GM19328 (cell line): ENCODE results near the gene EPS8L2.
"Not testable (repeated sequence)": the region's sequence is repeated elsewhere in the genome, so short reads cannot be mapped to it uniquely, and the experiment has no call there.

Source experiments
- ATAC-seq: cut with Tn5 transposase; IDR thresholded peaks from one replicate; pipeline ENCODE4 v1.9.1; 2021; ENCODE audit warnings: mild to moderate bottlenecking, moderate library complexity; ENCODE audit not compliant: unreplicated experiment

The EPS8L2 gene

DNA sequence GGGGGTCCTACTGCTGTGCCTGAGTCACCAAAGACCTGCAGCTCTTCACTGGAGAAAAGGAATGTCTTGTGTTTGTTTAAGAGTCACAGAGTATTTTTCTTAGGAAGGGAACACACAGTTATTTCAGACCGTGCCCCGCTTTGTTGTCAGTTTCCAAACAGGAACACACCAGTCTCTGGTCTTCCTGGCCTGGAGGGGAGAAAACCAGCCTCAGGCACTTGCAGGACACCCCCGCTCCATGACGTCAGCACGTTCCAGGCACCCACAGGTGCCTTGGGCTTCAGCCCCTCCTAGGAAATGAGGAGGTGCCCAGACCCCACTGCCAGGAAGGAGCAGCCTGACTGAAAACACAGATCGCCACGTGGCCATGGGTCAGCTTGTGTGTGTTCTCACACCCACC, 16.4 kb upstream of the EPS8L2 start:
- no peak for ATAC-seq

DNA sequence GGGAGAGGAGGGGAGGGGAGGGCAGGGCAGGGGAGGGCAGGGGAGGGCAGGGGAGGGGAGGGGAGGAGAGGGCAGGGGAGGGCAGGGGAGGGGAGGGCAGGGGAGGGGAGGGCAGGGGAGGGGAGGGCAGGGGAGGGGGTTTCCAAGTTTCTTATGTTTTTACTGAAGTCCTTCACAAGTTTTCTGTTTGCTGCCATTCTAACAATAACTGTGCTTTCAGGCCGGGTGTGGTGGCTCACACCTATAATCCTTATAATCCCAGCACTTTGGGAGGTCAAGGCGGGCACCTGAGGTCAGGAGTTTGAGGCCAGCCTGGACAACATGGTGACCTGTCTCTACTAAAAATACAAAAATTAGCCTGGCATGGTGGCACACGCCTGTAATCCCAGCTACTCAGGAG, 15.8 kb upstream of the EPS8L2 start:
- ATAC-seq, result not testable (repeated sequence)

DNA sequence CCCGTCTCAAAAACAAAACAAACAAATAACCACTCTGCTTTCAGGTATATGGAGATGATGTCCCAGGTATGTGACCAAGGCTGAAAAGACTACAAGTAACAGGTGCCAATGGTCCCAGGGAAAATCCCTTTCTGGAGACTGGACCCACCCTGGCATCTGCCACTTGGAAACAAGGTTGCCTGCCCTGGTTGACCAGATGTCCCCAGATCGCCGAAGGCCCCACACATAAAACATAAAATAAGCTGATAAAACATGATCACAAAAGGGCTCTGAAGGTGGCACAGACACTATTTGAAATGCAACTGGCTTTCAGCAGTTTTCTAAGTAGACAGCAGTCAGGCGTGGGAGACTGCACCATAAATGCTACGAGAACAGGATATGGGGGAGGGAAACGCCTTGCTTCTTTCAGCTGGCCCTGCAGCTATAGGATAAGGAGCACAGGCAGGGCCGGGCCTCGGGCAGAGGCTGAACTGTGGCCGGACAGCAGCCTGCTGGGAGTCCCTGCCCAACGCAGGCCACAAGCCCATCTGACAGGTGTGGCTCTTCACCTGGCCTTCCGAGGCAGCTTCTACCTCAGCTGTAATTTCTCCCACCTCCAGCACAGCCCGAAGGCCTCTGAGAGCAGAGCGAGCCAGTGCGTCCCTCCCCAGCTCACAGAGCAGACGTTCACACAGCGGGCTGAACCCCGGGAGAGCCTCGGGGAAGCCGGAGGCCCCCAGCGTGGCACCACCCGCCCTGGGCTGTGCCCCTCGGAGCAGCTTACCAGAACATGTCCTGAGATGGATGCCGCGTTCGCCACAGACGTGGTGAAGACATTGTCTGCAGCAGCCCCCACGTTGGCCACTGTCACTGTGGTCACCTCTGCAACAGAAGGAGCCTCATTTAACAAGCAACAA, 15.0 kb upstream of the EPS8L2 start:
- ATAC-seq, result no peak

DNA sequence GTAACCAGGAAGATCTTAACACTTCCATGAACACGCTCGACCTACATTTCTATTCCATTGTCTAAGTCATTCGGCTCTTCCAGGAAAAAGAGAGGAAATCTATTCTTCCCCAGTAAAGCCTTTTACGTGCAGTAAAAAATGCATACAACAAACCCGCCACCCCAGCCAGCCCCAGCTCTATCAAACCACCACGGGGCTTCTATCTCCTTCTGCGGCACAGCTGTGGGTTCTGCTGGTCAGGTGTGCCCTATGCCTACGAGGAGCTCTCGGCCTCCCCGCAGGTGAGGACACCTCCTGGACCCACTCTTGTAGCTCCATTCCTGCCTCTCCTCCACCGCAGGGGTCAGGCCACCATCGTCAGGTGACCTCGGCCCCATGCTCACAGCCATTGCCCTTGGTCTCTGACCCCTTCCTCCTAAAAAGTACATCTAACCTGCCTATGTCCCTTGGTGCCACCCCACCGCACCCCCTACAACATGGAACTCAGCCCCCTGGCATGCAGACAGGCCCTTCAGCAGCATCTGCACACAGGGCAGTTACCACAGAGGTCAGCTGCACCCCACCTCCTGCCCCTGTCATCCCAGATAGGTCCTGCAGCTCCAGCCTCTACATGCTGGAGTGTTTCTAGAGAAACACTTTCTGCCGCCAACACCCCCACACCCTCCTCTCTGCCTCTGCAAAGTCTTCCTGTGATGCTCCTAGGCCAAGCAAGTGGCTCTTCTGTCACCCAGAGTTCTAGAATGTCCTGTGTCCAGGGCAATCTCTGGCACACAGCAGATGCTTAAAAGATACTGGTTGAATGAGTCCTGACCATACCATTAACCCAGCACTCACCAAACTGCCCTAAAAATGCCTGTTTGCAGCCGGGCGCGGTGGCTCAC, 14.1 kb upstream of the EPS8L2 start:
- no peak for ATAC-seq

DNA sequence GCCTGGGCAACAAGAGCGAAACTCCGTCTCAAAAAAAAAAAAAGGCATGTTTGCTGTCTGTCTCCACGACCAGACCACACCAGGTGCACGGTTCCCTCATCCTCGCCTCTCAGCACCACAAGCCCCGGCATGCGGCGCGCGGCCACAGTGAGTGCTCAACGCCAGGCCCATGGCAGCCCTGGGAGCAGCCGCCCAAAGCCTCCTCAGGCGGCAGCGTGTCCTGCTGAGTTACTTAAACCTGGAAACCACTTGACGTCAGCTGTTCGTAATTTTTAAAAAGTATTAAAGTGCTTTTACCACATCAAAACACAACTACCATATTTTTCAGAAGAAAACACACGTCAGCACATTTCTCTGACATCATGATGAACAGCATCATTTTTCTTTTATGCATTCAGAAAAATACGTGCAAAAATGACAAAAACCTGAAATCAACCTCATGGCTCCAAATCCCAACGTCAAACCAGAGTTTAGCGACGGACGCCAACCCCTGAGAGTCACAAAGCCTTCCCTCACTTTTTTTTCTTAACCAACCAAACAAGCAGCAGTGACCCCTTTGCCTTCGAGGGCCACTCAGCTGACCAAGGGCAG, 13.1 kb upstream of the EPS8L2 start:
- ATAC-seq, result no peak

DNA sequence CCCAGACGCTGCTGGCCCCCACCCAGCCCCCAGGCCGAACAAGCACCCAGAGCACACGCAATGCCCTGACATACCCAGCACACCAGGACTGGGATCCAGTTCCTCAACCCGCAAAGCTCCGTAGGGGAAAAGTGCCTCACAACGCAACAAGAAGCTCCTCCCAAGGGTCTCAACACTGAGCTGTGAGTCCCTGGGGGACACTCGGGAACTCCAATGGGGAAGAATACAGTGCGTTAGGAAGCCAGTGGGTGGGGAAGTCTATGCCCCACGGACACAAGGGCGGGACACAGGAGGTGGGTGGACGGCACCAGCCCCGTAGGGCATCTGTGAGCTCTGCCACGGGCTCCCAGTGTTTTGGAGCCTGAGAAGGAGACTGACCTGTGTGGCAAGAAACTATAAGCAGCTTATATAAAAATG, 12.6 kb upstream of the EPS8L2 start:
- no peak for ATAC-seq

DNA sequence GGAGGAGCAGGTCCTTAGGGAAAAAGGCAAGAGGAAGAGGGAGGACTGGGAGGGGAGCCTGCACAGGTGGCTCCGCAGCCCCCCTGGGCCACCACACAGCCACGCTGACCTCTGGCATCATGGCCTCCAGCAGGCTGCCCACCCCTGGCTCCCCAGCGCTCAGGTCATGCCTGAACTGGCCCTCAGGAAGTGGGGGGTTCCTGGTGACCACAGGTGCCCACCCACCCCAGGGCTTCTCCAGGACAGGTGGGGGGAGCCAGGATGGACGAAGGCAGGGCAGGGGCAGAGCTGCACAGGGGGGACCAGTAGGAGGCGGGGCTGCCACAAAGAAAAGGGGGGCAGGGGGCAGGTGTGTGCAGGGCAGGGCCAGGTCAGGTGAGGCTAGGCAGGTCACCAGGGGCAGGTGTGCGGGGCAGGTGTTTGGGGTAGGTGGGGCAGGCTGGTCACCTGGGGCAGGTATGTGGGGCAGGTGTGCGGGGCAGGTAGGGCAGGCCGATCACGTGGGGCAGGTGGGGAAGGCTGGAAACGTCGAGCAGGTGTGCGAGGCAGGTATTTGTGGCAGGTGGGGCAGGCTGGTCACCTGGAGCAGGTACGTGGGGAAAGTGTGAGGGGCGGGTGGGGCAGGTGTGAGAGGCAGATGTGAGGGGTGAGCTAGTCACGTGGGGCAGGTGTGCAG, 12.0 kb upstream of the EPS8L2 start:
- no peak for ATAC-seq

DNA sequence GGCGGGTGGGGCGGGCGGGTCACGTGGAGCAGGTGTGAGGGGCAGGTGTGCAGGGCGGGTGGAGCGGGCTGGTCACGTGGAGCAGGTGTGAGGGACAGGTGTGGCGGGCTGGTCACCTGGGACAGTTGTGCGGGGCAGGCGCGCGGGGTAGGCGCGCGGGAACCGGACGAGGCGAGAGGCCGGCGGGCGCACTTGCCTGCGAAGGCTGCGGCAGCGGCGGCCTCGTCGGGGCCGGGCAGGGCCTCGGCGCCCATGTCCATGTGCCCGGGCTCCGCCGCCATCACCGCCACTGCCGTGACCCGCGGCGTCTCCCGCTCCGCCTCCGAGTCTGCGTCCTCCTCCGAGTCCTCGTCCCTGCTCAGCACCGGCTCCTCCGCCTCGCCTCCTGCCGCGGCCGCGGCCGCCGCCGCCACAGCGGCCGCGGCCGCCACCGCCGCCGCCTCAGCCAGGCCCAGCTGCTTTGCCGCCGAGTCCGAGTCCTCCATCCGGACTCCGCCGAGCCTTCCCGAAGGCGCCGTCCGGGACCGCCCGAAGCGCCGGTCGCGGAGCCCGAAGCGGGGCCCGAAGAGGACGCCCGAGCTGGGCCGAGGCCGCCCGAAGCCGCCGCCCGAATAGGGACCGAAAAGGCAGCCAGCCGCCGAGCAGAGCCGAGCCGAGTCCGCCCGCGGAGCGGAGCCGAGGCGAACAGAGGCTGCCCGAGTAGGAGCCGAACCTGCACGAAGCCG, 11.3 kb upstream of the EPS8L2 start, which contains the start of gene DEAF1:
Gene DEAF1, minus strand, starts transcription at position 660 of the 725 bp plus-strand sequence. Its CDS starts 175 bp downstream, at position 485.
- ATAC-seq, result peak; percentile 66

DNA sequence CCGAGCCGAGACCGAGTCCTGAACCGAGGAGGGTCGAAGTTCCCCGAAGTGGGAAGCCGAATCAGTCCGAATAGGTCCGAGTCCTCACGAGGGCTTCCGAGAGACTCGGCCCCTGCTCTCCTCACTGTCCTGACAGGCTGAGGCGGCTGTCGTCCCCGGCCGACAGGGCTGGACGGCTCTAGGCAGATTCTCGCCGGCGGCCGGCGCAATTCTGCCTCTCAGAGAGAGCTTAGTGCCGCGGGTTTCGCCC, 10.8 kb upstream of the EPS8L2 start:
- ATAC-seq, result no peak

DNA sequence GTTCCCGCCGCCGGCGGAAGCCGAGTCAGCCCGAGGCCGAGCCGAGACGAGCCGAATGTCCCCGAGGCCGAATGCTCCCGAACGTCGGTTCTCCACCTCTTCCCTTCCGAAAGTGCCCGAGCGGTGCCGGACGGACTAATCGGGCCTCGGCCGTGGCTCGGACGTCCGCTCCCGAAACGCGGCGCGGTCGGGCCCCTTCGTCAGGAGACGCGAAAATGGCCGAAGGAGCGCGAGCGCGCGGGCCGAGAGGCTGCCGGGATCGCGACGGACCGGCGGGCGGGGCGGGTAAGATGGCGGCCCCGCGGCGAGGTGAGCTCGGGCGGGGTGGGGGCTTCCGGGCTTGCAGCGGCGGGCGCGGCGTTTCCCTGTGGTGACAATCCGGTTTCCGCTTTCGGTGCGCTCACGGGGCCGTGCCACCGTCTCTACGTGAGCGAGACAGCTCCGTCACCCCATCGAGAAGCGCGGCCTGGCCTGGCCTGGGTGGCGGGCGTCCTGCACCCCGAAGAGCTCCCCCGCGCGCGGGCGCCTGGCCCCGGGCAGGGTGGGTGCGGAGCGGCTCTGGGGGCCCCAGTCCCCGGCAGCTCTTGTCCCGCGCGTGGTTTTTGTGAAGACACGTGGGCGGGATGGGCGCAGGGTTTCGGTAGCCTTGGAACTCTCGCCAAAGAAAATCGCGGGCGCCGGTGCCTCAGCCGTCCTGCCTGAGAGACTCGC, 10.3 kb upstream of the EPS8L2 start, which contains the start of gene TMEM80:
Gene TMEM80, plus strand, starts transcription at position 279 of the 711 bp plus-strand sequence. Its CDS starts 12 bp downstream, at position 291.
- ATAC-seq, result peak; percentile 65

DNA sequence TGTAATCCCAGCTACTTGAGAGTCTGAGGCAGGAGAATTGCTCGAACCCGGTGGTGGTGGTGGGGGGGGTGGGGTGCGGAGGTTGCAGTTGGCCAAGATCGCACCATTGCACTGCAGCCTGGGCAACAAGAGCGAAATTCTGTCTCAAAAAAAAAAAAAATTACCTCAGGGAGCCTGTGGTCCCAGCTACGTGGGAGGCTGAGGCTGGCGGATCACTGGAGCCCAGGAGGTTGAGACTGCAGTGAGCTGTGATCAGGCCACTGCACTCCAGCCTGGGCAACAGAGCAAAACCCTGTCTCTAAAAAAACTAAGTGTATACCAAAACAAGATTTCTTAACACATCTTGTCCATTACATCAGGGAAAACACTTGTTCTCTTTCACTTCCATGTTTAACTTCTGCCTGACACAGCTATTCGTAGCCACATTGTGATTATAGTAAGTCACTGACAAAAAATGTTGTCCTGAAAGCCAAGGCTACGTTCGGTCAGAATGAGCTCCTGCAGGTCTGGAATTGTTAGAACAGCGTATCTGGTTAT, 9.0 kb upstream of the EPS8L2 start:
- ATAC-seq, result no peak

DNA sequence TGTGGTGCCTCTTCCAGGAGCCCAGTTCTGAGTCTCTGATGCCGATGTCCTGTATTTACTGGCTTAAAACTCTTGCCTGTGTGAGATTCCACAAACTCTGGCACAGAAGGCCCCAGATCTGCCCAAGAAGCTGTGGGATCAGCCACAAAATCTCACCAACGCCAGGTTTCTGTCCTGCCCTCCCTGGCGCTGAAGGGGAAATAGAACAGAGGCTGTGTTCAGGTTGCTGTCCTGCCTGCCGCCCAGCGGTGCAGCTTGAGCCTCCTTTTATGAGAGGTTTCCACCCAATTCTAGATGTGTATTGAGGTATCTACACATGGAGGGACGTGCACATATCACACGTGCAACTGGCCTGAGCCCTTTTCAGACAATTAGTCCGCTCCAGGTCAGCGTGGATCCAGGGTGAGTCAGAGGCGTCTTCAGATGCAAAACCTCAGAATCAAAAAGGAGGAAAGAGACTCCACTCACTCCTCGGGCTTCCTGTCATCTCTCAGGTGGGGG, 8.2 kb upstream of the EPS8L2 start:
- ATAC-seq, result no peak

DNA sequence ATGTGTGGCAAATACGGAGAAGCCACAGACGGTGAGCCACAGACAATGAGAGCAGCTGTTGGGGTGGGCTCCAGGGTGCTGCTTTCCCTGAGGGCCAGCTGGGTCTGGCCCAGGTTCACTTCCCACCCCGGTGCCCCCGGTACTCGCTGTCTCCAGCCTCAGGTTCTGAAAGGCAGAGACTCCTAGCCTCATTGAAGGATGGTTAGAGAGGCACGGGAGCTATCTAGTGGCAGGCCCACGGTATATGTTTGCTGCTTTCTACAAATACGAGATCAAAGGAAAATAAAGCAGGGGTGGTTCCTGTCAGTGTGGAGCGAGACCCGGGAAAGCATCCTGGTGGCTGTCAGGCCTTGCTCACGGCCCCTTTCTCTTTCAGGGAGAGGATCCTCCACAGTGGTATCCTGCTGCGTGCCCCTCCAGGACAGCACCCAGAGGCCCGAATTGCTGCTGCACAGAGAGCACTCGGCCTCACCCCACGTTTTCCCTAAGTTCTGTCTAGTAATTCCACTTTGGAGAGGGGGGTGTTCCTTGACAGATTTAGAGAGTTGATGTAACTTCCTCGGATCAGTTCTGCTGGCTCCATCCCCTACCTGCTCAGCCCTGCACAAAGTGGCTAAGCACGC, 7.4 kb upstream of the EPS8L2 start:
- no peak for ATAC-seq

DNA sequence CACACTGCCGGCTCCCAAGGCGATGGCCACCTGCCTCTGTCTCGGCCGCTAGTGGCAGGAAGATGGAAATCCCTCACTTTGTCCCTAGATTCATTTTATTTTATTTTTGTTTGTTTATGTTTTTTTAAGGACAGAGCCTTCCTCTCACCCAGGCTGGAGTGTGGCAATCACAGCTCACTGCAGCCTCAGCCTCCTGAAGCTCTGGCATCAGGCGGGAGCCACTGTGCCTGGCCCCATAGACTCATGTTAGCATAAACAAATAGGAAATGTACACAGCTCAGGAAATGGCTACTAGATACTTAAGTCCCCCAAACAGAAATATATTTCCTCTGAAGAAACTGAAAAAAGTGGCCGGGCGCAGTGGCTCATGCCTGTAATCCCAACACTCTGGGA, 6.9 kb upstream of the EPS8L2 start:
- no peak for ATAC-seq

DNA sequence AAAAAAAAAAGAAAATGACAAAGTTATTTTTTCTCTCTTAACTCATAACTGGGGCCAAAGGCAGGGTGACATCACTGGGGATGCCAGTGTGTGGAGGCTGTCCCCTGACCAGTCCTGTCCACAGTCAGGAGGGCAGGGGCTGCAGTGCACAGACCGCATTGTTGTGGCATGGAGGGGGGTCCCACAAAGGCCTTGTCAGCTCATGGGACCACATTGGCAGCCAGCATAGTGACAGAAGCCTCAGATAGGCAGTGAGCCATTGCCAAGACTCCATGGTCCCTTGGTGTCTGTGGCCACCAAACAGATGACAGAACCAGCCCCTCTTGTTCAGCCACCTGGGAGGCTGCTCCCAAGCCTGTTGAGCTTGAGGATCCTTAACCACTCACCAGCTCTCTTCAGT, 6.3 kb upstream of the EPS8L2 start:
- no peak for ATAC-seq

DNA sequence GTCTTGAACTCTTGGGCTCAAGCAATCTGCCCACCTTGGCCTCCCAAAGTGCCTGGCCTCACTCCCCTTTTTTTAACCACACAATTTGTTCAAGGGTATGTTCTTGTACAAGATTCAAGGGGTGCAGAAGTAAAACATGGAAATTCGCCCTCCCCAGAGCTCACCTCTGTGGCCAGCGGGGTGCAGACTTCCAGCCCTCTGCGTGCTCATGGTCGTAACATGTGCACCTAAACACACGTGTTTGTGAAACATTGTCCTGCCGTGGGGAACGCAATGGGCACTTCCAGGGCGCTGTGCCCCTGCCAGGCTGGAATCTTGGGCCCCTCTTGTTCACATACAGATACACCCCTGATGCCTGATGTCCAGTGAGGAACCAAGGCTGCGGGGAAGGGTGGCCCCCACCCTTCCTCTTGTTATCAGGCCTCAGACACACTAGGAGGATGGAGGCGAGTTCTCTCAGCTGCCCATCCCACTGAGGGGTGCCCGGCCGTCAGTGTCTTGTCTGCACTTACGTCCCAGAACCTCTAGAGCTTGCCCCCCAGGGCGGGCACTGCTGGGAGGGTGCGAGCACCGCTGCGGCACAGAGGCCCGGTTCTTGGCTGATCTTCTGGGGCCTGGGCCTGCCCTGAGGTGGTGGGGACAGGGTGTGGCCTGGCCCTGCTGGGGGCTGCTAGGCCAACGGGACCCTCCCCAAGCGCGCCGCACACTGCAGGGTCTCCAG, 4.1 kb upstream of the EPS8L2 start:
- ATAC-seq, result no peak

DNA sequence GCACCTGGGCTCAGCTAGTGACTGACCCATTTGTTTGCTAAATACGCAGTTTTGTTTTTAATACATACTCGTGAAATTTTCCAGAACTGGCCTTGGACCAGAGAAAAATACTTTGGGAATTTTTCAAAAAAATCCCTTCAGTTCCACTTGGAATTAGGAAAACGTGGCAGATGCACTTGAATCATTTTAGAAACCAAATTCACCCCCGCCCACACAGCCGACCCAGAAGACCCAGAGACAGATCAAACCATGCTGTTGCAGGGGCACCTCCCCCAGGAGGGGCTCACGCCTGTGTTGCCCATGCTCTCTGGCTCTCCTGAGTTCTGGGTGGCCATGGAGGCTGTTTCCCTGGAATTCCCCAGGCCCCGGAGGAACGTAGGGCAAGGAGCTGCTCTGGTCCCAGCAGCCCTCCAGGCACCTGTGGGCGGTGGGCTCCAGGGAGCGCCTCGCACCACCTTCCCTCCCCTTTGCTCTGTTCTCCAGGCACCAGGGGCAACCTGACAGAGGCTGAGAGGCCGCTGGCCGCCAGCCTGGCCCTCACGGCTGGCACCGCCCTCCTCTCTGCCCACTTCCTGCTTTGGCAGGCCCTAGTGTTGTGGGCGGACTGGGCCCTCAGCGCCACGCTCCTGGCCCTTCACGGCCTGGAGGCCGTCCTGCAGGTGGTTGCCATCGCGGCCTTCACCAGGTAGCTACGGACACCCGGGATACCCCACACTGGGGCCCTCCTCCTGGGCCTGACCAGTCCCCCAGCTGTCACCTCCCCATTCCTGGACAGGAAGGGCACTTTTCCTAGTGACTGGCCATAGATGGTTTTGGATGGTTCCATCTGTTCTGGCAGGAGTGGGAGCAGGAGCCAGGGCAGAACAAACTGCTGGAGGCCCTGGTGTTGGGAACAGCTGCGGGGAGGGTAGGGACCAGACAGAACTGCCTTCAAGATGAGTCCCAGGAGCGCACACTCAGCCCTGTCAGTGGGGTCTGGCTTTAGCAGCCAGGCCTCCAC, 3.3 kb upstream of the EPS8L2 start:
- ATAC-seq, result no peak
